ENCODE measurements around the gene UBQLN2. TPM values are rescaled to one million over a fixed set of nuclear protein-coding genes. Genes with fewer than 3 reads are reported as not detected.
A peak's percentile ranks its signal among the peaks of the same experiment; 100 is the strongest.
"Not testable (repeated sequence)": the region's sequence is repeated elsewhere in the genome, so short reads cannot be mapped to it uniquely, and the experiment has no call there.

The UBQLN2 gene
- 20.3 and 22.6 TPM in 2 replicates for total RNA-seq (2022)
- Bru-seq, nascent RNA: percentile 91 among the genes with signal in this experiment
- percentile 97 among the genes with signal in this experiment for BruChase-seq, experiment 1, labeled RNA remaining after a 2-hour chase
- percentile 95 among the genes with signal in this experiment for BruChase-seq, experiment 2, labeled RNA remaining after a 6-hour chase
- long read RNA-seq, full-length matches to known transcripts: 54 of 57 reads
- long read RNA-seq, partial matches to known transcripts: 0 of 57 reads
- long read RNA-seq, other reads (novel, unspliced or antisense): 3 of 57 reads

DNA sequence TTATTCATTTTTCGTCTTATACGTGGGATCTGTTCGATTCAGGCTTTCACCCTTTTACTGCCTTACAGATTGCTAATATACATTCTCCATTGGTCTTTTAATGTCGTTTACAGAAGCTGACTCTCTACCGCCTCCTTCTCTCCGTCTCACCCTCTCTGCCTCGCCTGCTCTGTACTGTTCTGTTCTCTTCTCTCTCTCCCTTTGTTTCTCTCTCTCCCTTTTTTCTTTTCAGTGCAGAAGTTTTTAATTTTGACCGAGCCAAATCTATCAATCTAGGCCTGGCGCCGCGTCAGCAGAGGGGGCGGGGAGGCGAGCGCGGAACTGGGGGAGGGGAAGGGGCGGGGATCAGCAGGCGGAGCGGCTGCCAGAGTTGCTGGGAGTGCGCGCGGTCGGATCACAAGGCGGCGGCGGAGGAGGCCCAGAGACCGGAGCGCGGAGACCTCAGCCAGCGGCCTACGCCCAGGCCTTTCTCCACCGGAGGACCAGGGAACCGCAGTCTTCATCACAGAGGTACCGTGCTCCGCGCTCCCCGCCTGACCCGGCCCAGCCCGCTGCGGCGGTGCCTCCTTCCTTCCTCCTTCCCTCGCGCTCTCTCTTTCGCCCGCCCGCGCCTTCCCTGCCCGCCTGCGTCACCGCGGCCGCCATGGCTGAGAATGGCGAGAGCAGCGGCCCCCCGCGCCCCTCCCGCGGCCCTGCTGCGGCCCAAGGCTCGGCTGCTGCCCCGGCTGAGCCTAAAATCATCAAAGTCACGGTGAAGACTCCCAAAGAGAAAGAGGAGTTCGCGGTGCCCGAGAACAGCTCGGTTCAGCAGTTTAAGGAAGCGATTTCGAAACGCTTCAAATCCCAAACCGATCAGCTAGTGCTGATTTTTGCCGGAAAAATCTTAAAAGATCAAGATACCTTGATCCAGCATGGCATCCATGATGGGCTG is at the start of gene UBQLN2:
Gene UBQLN2 (plus strand): TSS at position 397 of the 931 bp plus-strand sequence. CDS start 247 bp downstream, at position 644.
- no peaks in the 10 kb centered on the region for H3K36me3 ChIP-seq (ENCODE audit: control insufficient read depth, insufficient read depth, low read length)
- H3K27ac Mint-ChIP-seq (ENCODE audit: unreplicated experiment): peak within 1 kb of the TSS; percentile 85
- H3K4me1 Mint-ChIP-seq (ENCODE audit: low read depth, unreplicated experiment): peaks cover 11% of the 10 kb centered on the region
- no TSS peak for BruUV-seq (replicated peaks)
- TF ChIP-seq, protein P1, sequence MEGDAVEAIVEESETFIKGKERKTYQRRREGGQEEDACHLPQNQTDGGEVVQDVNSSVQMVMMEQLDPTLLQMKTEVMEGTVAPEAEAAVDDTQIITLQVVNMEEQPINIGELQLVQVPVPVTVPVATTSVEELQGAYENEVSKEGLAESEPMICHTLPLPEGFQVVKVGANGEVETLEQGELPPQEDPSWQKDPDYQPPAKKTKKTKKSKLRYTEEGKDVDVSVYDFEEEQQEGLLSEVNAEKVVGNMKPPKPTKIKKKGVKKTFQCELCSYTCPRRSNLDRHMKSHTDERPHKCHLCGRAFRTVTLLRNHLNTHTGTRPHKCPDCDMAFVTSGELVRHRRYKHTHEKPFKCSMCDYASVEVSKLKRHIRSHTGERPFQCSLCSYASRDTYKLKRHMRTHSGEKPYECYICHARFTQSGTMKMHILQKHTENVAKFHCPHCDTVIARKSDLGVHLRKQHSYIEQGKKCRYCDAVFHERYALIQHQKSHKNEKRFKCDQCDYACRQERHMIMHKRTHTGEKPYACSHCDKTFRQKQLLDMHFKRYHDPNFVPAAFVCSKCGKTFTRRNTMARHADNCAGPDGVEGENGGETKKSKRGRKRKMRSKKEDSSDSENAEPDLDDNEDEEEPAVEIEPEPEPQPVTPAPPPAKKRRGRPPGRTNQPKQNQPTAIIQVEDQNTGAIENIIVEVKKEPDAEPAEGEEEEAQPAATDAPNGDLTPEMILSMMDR (IDR thresholded peaks at IDR 0.05; ENCODE audit: insufficient read depth in 1 of 2, low read depth in 1 of 2, low read length in 1 of 2, severe bottlenecking in 1 of 2, unreplicated experiment in 1 of 2): peak in 1 of 2 experiments; percentile 6
- POLR2A ChIA-PET: no interaction called here
- peak; percentile 77 for DNase-seq
- peak within 1 kb of the TSS; percentile 78 for H3K4me3 Mint-ChIP-seq (ENCODE audit: unreplicated experiment)
- no peaks in the 10 kb centered on the region for H3K27me3 ChIP-seq (replicated peaks; ENCODE audit: control insufficient read depth, insufficient read depth, low read length)
- no peaks in the 10 kb centered on the region for H3K9me3 ChIP-seq
- no peaks in the 10 kb centered on the region for H3K36me3 Mint-ChIP-seq (ENCODE audit: insufficient read depth, unreplicated experiment)
- H3K4me1 ChIP-seq: no peaks in the 10 kb centered on the region
- CTCF ChIA-PET: no interaction called here
- intact Hi-C loops (cut with micrococcal nuclease; ENCODE audit: unreplicated experiment): no loop called here
- H3K27me3 Mint-ChIP-seq (ENCODE audit: insufficient read depth, unreplicated experiment): no peaks in the 10 kb centered on the region
- H3K4me3 ChIP-seq (ENCODE audit: low read depth, low read length): peak within 1 kb of the TSS; percentile 77
- no peaks in the 10 kb centered on the region for H3K9me3 Mint-ChIP-seq (ENCODE audit: unreplicated experiment)

DNA sequence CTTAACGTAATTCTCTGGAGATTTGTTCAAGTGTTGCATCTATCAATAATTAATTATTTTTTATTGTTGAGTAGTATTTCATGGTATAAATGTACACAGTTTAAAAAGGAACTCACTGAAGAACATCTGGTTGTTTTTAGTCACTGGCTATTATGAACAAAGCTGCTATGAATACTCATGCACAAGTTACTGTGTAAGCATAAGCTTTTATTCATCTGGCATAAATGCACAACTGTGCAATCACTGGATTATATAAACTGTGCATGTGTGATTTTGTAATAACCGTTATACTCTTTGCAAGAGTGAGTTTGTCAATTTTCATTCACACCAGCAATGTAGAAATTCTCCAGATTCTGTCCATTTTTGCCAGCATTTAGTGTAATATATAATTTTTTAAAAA is 43.8 kb upstream of the UBQLN2 start:
- intact Hi-C loops (cut with micrococcal nuclease; ENCODE audit: unreplicated experiment): no loop called here

DNA sequence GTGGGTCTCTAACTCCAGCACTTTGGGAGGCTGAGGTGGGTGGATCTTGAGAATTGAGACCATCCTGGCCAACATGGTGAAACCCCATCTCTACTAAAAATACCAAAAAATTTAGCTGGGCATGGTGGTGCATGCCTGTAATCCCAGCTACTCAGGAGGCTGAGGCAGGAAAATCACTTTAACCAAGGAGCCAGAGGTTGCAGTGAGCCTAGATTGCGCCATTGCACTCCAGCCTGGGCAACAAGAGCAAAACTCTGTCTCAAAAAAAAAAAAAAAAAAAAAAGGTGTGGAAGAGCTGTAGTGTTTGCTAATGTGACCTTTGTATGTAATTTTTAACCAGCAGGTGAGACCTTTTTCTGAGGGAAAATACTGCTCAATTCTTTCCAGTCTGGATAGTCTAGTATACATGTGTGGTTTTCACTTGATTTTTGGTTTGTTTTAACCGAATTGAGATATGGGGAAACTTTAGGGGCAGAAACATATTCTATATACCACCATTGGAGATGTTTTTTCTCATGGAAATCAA is 33.9 kb upstream of the UBQLN2 start:
- H3K27ac Mint-ChIP-seq (ENCODE audit: unreplicated experiment); H3K4me1 Mint-ChIP-seq (ENCODE audit: low read depth, unreplicated experiment); POLR2A ChIA-PET; H3K4me3 ChIP-seq (ENCODE audit: low read depth, low read length); intact Hi-C loops (cut with micrococcal nuclease; ENCODE audit: unreplicated experiment); H3K27me3 Mint-ChIP-seq (ENCODE audit: insufficient read depth, unreplicated experiment); H3K4me1 ChIP-seq; BruUV-seq (replicated peaks); H3K9me3 Mint-ChIP-seq (ENCODE audit: unreplicated experiment); H3K9me3 ChIP-seq; DNase-seq; H3K4me3 Mint-ChIP-seq (ENCODE audit: unreplicated experiment); H3K27me3 ChIP-seq (replicated peaks; ENCODE audit: control insufficient read depth, insufficient read depth, low read length); H3K36me3 ChIP-seq (ENCODE audit: control insufficient read depth, insufficient read depth, low read length); H3K36me3 Mint-ChIP-seq (ENCODE audit: insufficient read depth, unreplicated experiment); CTCF ChIA-PET: not testable (repeated sequence)

More for the DNA sequence above, 43.8 kb upstream of the UBQLN2 start:
- Histone ChIP-seq H3K4me3 (ENCODE audit: low read depth, low read length) (no peak overlapping the region), H3K4me1 (no peaks in the 10 kb centered on the region), H3K27me3 (replicated peaks; ENCODE audit: control insufficient read depth, insufficient read depth, low read length) (no peaks in the 10 kb centered on the region), H3K9me3 (no peaks in the 10 kb centered on the region), H3K36me3 (ENCODE audit: control insufficient read depth, insufficient read depth, low read length) (no peaks in the 10 kb centered on the region)
- POLR2A ChIA-PET: no interaction called here
- no peak overlapping the region for H3K27ac Mint-ChIP-seq (ENCODE audit: unreplicated experiment)
- H3K4me3 Mint-ChIP-seq (ENCODE audit: unreplicated experiment): no peak overlapping the region
- TF ChIP-seq, protein P1 (IDR thresholded peaks at IDR 0.05; ENCODE audit: insufficient read depth in 1 of 2, low read depth in 1 of 2, low read length in 1 of 2, severe bottlenecking in 1 of 2, unreplicated experiment in 1 of 2): no peak
- no peaks in the 10 kb centered on the region for H3K27me3 Mint-ChIP-seq (ENCODE audit: insufficient read depth, unreplicated experiment)
- CTCF ChIA-PET: no interaction called here
- no peaks in the 10 kb centered on the region for H3K4me1 Mint-ChIP-seq (ENCODE audit: low read depth, unreplicated experiment)
- H3K36me3 Mint-ChIP-seq (ENCODE audit: insufficient read depth, unreplicated experiment): no peaks in the 10 kb centered on the region
- no peak for DNase-seq
- H3K9me3 Mint-ChIP-seq (ENCODE audit: unreplicated experiment): peaks cover 7% of the 10 kb centered on the region
- no TSS peak for BruUV-seq (replicated peaks)
